Esophagus (tissue), 2 donors: ENCODE results near the gene FAM110A. TPM values are rescaled to one million over a fixed set of nuclear protein-coding genes. Genes with fewer than 3 reads are reported as not detected.
"Not testable (repeated sequence)": the region's sequence is repeated elsewhere in the genome, so short reads cannot be mapped to it uniquely, and the experiment has no call there.

Source experiments
- H3K27ac ChIP-seq, 2 donors: one replicate each; pipeline ENCODE4 v1.5.1; 2013; ENCODE audit warnings: low read depth in 2 of 2, mild to moderate bottlenecking in 2 of 2, inconsistent platforms in 1 of 2, low read length in 1 of 2, moderate library complexity in 1 of 2
- H3K27me3 ChIP-seq, 2 donors: one replicate each; pipeline ENCODE4 v1.6.1; 2013; ENCODE audit warnings: low read length in 2 of 2, control low read depth in 1 of 2, mild to moderate bottlenecking in 1 of 2; ENCODE audit not compliant: insufficient read depth in 2 of 2, control insufficient read depth in 1 of 2
- H3K36me3 ChIP-seq, 2 donors: one replicate each; pipeline ENCODE4 v1.6.1; 2013; ENCODE audit warnings: low read length in 1 of 2; ENCODE audit not compliant: control insufficient read depth in 2 of 2, insufficient read depth in 2 of 2
- H3K4me1 ChIP-seq, 2 donors: one replicate each; pipeline ENCODE4 v1.6.1; 2013; ENCODE audit warnings: low read length in 1 of 2; ENCODE audit not compliant: control insufficient read depth in 2 of 2, insufficient read depth in 2 of 2
- H3K4me3 ChIP-seq, 2 donors: one replicate each; pipeline ENCODE4 v1.5.1; 2013; ENCODE audit warnings: low read length in 2 of 2, mild to moderate bottlenecking in 2 of 2, low read depth in 1 of 2, moderate library complexity in 1 of 2
- H3K9me3 ChIP-seq, 2 donors: one replicate each; pipeline ENCODE4 v1.6.1; 2013; ENCODE audit warnings: mild to moderate bottlenecking in 2 of 2, low read depth in 1 of 2, low read length in 1 of 2, moderate library complexity in 1 of 2; ENCODE audit not compliant: control insufficient read depth in 2 of 2, insufficient read depth in 1 of 2
- WGBS, 2 donors: extraction: QIAGEN DNeasy Blood & Tissue Kit; methylation state at CpG; one replicate each; pipeline ENCODE4 v1.1.7; 2013; 5-methylcytosine and 5-hydroxymethylcytosine counted together
- polyA plus RNA-seq, 2 donors: library from polyadenylated mRNA; stranded (reverse); fragments of 200-250 nt; gene quantifications; one replicate each; pipeline ENCODE4 v1.2.3, GENCODE V29; 2013
- donor health status: healthy with polysubstance abuse.
- donor health status: Bipolar disorder and iron deficiency.

FAM110A gene
- polyA plus RNA-seq, 2 donors: 24.6 to 27.0 TPM

GRCh38 chr20:822651-823573, 10.6 kb upstream of the FAM110A start:
- no peaks in the 10 kb centered on the region for H3K9me3 ChIP-seq

GRCh38 chr20:823574-823902, 10.0 kb upstream of the FAM110A start:
- H3K4me3 ChIP-seq: no peak overlapping the region
- H3K9me3 ChIP-seq: no peaks in the 10 kb centered on the region
- H3K36me3 ChIP-seq: no peaks in the 10 kb centered on the region
- H3K27me3 ChIP-seq: no peaks in the 10 kb centered on the region
- no peaks in the 10 kb centered on the region for H3K4me1 ChIP-seq
- 92 to 94% methylated on average over 4 of the region's 4 CpGs for WGBS, 2 donors
- no peak overlapping the region for H3K27ac ChIP-seq

More at GRCh38 chr20:822651-823573, 10.6 kb upstream of the FAM110A start:
- WGBS, 2 donors: 66 to 84% methylated on average over 10 to 12 of the region's 12 CpGs
- Histone ChIP-seq H3K27ac (no peak overlapping the region), H3K27me3 (no peaks in the 10 kb centered on the region), H3K4me1 (no peaks in the 10 kb centered on the region), H3K36me3 (no peaks in the 10 kb centered on the region), H3K4me3 (no peak overlapping the region)

GRCh38 chr20:824490-824889, 9.0 kb upstream of the FAM110A start:
- Histone ChIP-seq H3K27me3 (no peaks in the 10 kb centered on the region), H3K4me3 (no peak overlapping the region), H3K27ac (no peak overlapping the region), H3K36me3 (no peaks in the 10 kb centered on the region), H3K9me3 (no peaks in the 10 kb centered on the region), H3K4me1 (no peaks in the 10 kb centered on the region)
- WGBS, 2 donors: 83 to 89% methylated on average over 4 of the region's 4 CpGs

- no peaks in the 10 kb centered on the region for H3K36me3 ChIP-seq
- H3K4me1 ChIP-seq: no peaks in the 10 kb centered on the region
- H3K27me3 ChIP-seq: no peaks in the 10 kb centered on the region
- 75 to 77% methylated on average over 4 of the region's 4 CpGs for WGBS, 2 donors
- H3K9me3 ChIP-seq: no peaks in the 10 kb centered on the region
- H3K27ac ChIP-seq: no peak overlapping the region
- no peak overlapping the region for H3K4me3 ChIP-seq
These were observed 8.6 kb upstream of the FAM110A start for GRCh38 chr20:824916-825315.

- 72 to 86% methylated on average over 9 of the region's 9 CpGs for WGBS, 2 donors
- no peaks in the 10 kb centered on the region for H3K4me1 ChIP-seq
These were observed 7.6 kb upstream of the FAM110A start for GRCh38 chr20:825710-826421.

GRCh38 chr20:826695-827323, 6.7 kb upstream of the FAM110A start:
- WGBS, 2 donors: 88 to 91% methylated on average over 7 of the region's 7 CpGs

More at GRCh38 chr20:825710-826421, 7.6 kb upstream of the FAM110A start:
- H3K9me3 ChIP-seq: no peaks in the 10 kb centered on the region
- H3K4me3 ChIP-seq: no peak overlapping the region
- H3K27ac ChIP-seq: no peak overlapping the region
- H3K27me3 ChIP-seq: no peaks in the 10 kb centered on the region
- H3K36me3 ChIP-seq: no peaks in the 10 kb centered on the region

GRCh38 chr20:827981-828380, 5.5 kb upstream of the FAM110A start:
- not testable (repeated sequence) for H3K27me3 ChIP-seq, H3K9me3 ChIP-seq, H3K4me3 ChIP-seq, H3K36me3 ChIP-seq, H3K4me1 ChIP-seq, H3K27ac ChIP-seq
- 88 to 92% methylated on average over 8 of the region's 8 CpGs for WGBS, 2 donors

More at GRCh38 chr20:826695-827323, 6.7 kb upstream of the FAM110A start:
- no peaks in the 10 kb centered on the region for H3K9me3 ChIP-seq
- H3K4me1 ChIP-seq: no peaks in the 10 kb centered on the region
- H3K27ac ChIP-seq: no peak overlapping the region
- H3K27me3 ChIP-seq: no peaks in the 10 kb centered on the region
- no peak overlapping the region for H3K4me3 ChIP-seq
- H3K36me3 ChIP-seq: no peaks in the 10 kb centered on the region

- 52 to 63% methylated on average over 6 of the region's 6 CpGs for WGBS, 2 donors
- Histone ChIP-seq H3K4me1 (no peaks in the 10 kb centered on the region), H3K36me3 (no peaks in the 10 kb centered on the region), H3K4me3 (no peak overlapping the region), H3K9me3 (no peaks in the 10 kb centered on the region), H3K27ac (no peak overlapping the region), H3K27me3 (no peaks in the 10 kb centered on the region)
These were observed 4.5 kb upstream of the FAM110A start for GRCh38 chr20:828987-829386.

- WGBS, 2 donors: 83 to 91% methylated on average over 2 of the region's 2 CpGs
- Histone ChIP-seq H3K9me3 (no peaks in the 10 kb centered on the region), H3K4me3 (no peak overlapping the region), H3K4me1 (no peaks in the 10 kb centered on the region), H3K27ac (no peak overlapping the region), H3K36me3 (no peaks in the 10 kb centered on the region), H3K27me3 (no peaks in the 10 kb centered on the region)
These were observed 4.0 kb upstream of the FAM110A start for GRCh38 chr20:829551-829950.
